Smooth muscle cell (in vitro differentiated cells): ENCODE data around the gene LGALS14. TPM values are rescaled to one million over a fixed set of nuclear protein-coding genes. Genes with fewer than 3 reads are reported as not detected.

Experiments used
- DNase-seq: peaks from one replicate; lab custom pipeline; 2025; ENCODE audit not compliant: unreplicated experiment; lab: John Stamatoyannopoulos, UW
- H2AFZ ChIP-seq: fragments of 200-600 bp; sonication (generic); 2 replicates; pipeline ENCODE4 v1.6.0; 2016; ENCODE audit warnings: antibody characterized with exemption, low read depth, mild to moderate bottlenecking
- H3F3A ChIP-seq: fragments of 200-600 bp; sonication (generic); 2 replicates; pipeline ENCODE4 v1.6.0; 2017; ENCODE audit warnings: antibody characterized with exemption, low read depth
- H3K27ac ChIP-seq: fragments of 200-600 bp; sonication (generic); 2 replicates; pipeline ENCODE4 v1.5.1; 2016; ENCODE audit warnings: low read depth, mild to moderate bottlenecking
- H3K27me3 ChIP-seq: fragments of 200-600 bp; sonication (generic); 2 replicates; pipeline ENCODE4 v1.6.1; 2016; ENCODE audit warnings: low read depth, mild to moderate bottlenecking
- H3K36me3 ChIP-seq: fragments of 200-600 bp; sonication (generic); 2 replicates; pipeline ENCODE4 v1.5.1; 2016; ENCODE audit warnings: low read depth
- H3K4me1 ChIP-seq: fragments of 200-600 bp; sonication (generic); 2 replicates; pipeline ENCODE4 v1.5.1; 2016; ENCODE audit warnings: low read depth
- H3K4me2 ChIP-seq: fragments of 200-600 bp; sonication (generic); 2 replicates; pipeline ENCODE4 v1.6.0; 2016; ENCODE audit warnings: mild to moderate bottlenecking
- H3K4me3 ChIP-seq: fragments of 200-600 bp; sonication (generic); 2 replicates; pipeline ENCODE4 v1.5.1; 2016; ENCODE audit warnings: mild to moderate bottlenecking
- H3K79me2 ChIP-seq: fragments of 200-600 bp; sonication (generic); 2 replicates; pipeline ENCODE4 v1.6.0; 2016; ENCODE audit warnings: low read depth, mild to moderate bottlenecking
- H3K9ac ChIP-seq: fragments of 200-600 bp; sonication (generic); 2 replicates; pipeline ENCODE4 v1.6.0; 2016; ENCODE audit warnings: low read depth
- H3K9me3 ChIP-seq: fragments of 200-600 bp; sonication (generic); replicated peaks from 2 replicates; pipeline ENCODE4 v1.5.1; 2016; ENCODE audit warnings: low read depth
- H4K20me1 ChIP-seq: fragments of 200-600 bp; sonication (generic); 2 replicates; pipeline ENCODE4 v1.6.0; 2016; ENCODE audit warnings: low read depth
- WGBS: methylation state at CpG from one replicate; pipeline ENCODE4 v1.1.7; 2016; ENCODE audit warnings: low lambda C conversion rate; 5-methylcytosine and 5-hydroxymethylcytosine counted together
- polyA plus RNA-seq: library from polyadenylated mRNA; unstranded; fragments of >200 nt; fragmentation: Nextera tagmentation; extraction: Ambion mirVana; gene quantifications from 2 replicates; pipeline ENCODE4 v1.2.1, GENCODE V29; 2016
- small RNA-seq: library from RNA; depleted of rRNA; stranded (forward); fragments of <200 nt; gene quantifications from one replicate; pipeline ENCODE3, GENCODE V24; 2014
- total RNA-seq: library from RNA; depleted of rRNA; stranded (reverse); fragments of >200 nt; gene quantifications from 2 replicates; pipeline ENCODE4 v1.2.3, GENCODE V29; 2014
- TF ChIP-seq, protein P1 (sequence below): fragments of 200-600 bp; sonication (generic); IDR thresholded peaks from 2 replicates; pipeline ENCODE4 v1.5.1; 2017; ENCODE audit warnings: borderline replicate concordance, mild to moderate bottlenecking, antibody characterized with exemption; ENCODE audit not compliant: insufficient read depth, poor library complexity, severe bottlenecking

The LGALS14 gene
- total and polyA plus RNA-seq, 2 experiments from 2014 or later, result not detected

DNA sequence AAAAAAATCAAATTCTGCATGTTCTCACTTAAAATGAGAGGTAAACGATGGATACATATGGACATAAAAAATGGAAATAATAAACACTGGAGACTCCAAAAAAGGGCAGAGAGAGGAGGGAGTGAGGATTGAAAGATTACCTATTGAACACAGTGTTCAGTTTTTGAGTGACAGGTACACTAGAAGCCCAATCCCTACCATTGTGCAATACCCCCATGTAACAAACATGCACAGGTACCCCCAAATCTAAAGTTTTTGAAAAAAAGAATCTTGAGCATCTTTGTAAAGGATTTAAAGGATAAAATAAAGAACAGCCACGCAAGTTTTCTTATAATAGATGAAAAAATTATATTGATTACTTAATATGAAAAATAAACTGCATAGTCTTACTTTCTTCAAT, 50.3 kb downstream of the LGALS14 start:
- H3K4me3 ChIP-seq, result no peak overlapping the region

DNA sequence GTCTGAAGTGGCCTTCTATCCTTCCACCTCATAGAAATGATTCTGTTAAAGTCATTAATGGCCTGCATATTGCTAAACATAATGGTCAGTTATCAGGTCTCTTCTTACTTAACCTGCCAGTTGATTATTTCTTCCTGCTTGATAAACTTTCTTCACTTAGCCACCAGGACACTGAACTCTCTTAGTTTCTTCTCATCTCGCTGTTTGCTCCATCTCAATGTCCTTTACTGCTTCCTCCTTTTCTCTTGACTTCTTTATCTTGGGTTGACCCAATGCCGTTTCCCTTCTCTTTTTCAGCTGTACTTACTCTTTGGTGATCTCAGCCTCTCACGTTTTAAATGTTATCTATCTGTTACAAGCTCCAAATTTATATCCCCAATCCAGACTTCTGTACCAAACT, 50.7 kb downstream of the LGALS14 start:
- H3K27me3 ChIP-seq, result no peaks in the 10 kb centered on the region
- H4K20me1 ChIP-seq, result no peaks in the 10 kb centered on the region
- no peak for DNase-seq
- H3K36me3 ChIP-seq, result no peaks in the 10 kb centered on the region
- H3K9me3 ChIP-seq, result no peaks in the 10 kb centered on the region
- H3K79me2 ChIP-seq, result no peaks in the 10 kb centered on the region
- no peak overlapping the region for H3K4me3 ChIP-seq
- WGBS, result 62% methylated on average over 3 of the region's 3 CpGs
- no peak overlapping the region for H3K9ac ChIP-seq
- no peak overlapping the region for H3K27ac ChIP-seq
- H2AFZ ChIP-seq, result no peak overlapping the region
- TF ChIP-seq, protein P1, sequence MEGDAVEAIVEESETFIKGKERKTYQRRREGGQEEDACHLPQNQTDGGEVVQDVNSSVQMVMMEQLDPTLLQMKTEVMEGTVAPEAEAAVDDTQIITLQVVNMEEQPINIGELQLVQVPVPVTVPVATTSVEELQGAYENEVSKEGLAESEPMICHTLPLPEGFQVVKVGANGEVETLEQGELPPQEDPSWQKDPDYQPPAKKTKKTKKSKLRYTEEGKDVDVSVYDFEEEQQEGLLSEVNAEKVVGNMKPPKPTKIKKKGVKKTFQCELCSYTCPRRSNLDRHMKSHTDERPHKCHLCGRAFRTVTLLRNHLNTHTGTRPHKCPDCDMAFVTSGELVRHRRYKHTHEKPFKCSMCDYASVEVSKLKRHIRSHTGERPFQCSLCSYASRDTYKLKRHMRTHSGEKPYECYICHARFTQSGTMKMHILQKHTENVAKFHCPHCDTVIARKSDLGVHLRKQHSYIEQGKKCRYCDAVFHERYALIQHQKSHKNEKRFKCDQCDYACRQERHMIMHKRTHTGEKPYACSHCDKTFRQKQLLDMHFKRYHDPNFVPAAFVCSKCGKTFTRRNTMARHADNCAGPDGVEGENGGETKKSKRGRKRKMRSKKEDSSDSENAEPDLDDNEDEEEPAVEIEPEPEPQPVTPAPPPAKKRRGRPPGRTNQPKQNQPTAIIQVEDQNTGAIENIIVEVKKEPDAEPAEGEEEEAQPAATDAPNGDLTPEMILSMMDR, result no peak
- no peaks in the 10 kb centered on the region for H3K4me1 ChIP-seq
- no peaks in the 10 kb centered on the region for H3F3A ChIP-seq
- H3K4me2 ChIP-seq, result no peak overlapping the region

More for the DNA sequence above, 50.3 kb downstream of the LGALS14 start:
- Histone ChIP-seq H3K79me2 (no peaks in the 10 kb centered on the region), H3K27me3 (no peaks in the 10 kb centered on the region), H3K4me2 (no peak overlapping the region), H2AFZ (no peak overlapping the region), H3K27ac (no peak overlapping the region), H3K4me1 (no peaks in the 10 kb centered on the region), H4K20me1 (no peaks in the 10 kb centered on the region), H3F3A (no peaks in the 10 kb centered on the region), H3K9ac (no peak overlapping the region), H3K36me3 (no peaks in the 10 kb centered on the region), H3K9me3 (no peaks in the 10 kb centered on the region)
- no peak for DNase-seq
- TF ChIP-seq, protein P1, result no peak
- 86% methylated on average over 2 of the region's 2 CpGs for WGBS

Small RNAs within 50 kb of the gene (small RNA-seq; reads per million reads assigned to genes)
- not detected for gene RPS29P27

Other genes starting within 250 kb of the LGALS14 start
- gene TIMM50, start 223.6 kb upstream of the LGALS14 start, total RNA-seq, result 58.4 and 66.1 TPM in 2 replicates
- gene TIMM50, start 223.6 kb upstream of the LGALS14 start, polyA plus RNA-seq, result 107 and 108 TPM in 2 replicates
- 0.54 and 9.3 TPM in 2 replicates for gene DLL3, start 205.5 kb upstream of the LGALS14 start, total RNA-seq
- 0.80 and 1.6 TPM in 2 replicates for gene DLL3, start 205.5 kb upstream of the LGALS14 start, polyA plus RNA-seq
- not detected in 2 replicates for gene SELENOV, start 189.3 kb upstream of the LGALS14 start, total RNA-seq
- not detected in 2 replicates for gene SELENOV, start 189.3 kb upstream of the LGALS14 start, polyA plus RNA-seq
- 1.9 and 2.7 TPM in 2 replicates for gene EID2B, start 171.6 kb upstream of the LGALS14 start, total RNA-seq
- gene EID2B, start 171.6 kb upstream of the LGALS14 start, polyA plus RNA-seq, result 1.1 and 1.9 TPM in 2 replicates
- gene EID2, start 164.3 kb upstream of the LGALS14 start, total RNA-seq, result 11.9 and 15.9 TPM in 2 replicates
- gene EID2, start 164.3 kb upstream of the LGALS14 start, polyA plus RNA-seq, result 22.5 and 24.2 TPM in 2 replicates
- gene LGALS13, start 102.0 kb upstream of the LGALS14 start, total RNA-seq, result not detected in 2 replicates
- not detected in 2 replicates for gene LGALS13, start 102.0 kb upstream of the LGALS14 start, polyA plus RNA-seq
- gene LGALS16, start 48.6 kb upstream of the LGALS14 start, total RNA-seq, result not detected in 2 replicates
- not detected in 2 replicates for gene LGALS16, start 48.6 kb upstream of the LGALS14 start, polyA plus RNA-seq
- not detected in 2 replicates for gene CLC, start 33.5 kb downstream of the LGALS14 start, total RNA-seq
- not detected in 2 replicates for gene CLC, start 33.5 kb downstream of the LGALS14 start, polyA plus RNA-seq
- not detected in 2 replicates for gene LEUTX, start 74.4 kb downstream of the LGALS14 start, total RNA-seq
- not detected in 2 replicates for gene LEUTX, start 74.4 kb downstream of the LGALS14 start, polyA plus RNA-seq
- gene DYRK1B, start 129.7 kb downstream of the LGALS14 start, total RNA-seq, result 5.3 and 9.2 TPM in 2 replicates
- 14.1 and 18.7 TPM in 2 replicates for gene DYRK1B, start 129.7 kb downstream of the LGALS14 start, polyA plus RNA-seq
- gene FBL, start 141.9 kb downstream of the LGALS14 start, total RNA-seq, result 123 and 124 TPM in 2 replicates
- gene FBL, start 141.9 kb downstream of the LGALS14 start, polyA plus RNA-seq, result 116 and 140 TPM in 2 replicates
- gene FCGBP, start 230.2 kb downstream of the LGALS14 start, total RNA-seq, result 0.18 and 0.94 TPM in 2 replicates
- gene FCGBP, start 230.2 kb downstream of the LGALS14 start, polyA plus RNA-seq, result 0.04 and 0.15 TPM in 2 replicates